H1 (cell line): ENCODE measurements around the gene KLHL2. TPM values are rescaled to one million over a fixed set of nuclear protein-coding genes. Genes with fewer than 3 reads are reported as not detected.
"Not testable (repeated sequence)": the region's sequence is repeated elsewhere in the genome, so short reads cannot be mapped to it uniquely, and the experiment has no call there.

Experiments used
- CTCF ChIA-PET: fragments of 300-600 bp; sonication (Branson Sonifier 250); formaldehyde crosslinking; loops from one replicate; lab custom pipeline; 2021; ENCODE audit not compliant: partially characterized antibody; lab: Charles Lee
- POLR2A ChIA-PET: fragments of 300-600 bp; sonication (Branson Sonifier 250); formaldehyde crosslinking; loops from one replicate; lab custom pipeline; 2021; ENCODE audit warnings: inconsistent platforms; ENCODE audit not compliant: partially characterized antibody; lab: Charles Lee
- DNase-seq, 2 experiments: peaks; one replicate each; pipeline versions ENCODE4 v3.0.0 to v3.0.0-alpha.2; 2010 to 2022; ENCODE audit warnings: low spot score in 2 of 2, low read depth in 1 of 2, mixed read lengths in 1 of 2
- FAIRE-seq: peaks from 2 replicates; lab custom pipeline; 2011; peaks lifted over from hg19 to GRCh38; lab: Jason Lieb, UNC
- H2AFZ ChIP-seq: 2 replicates; pipeline ENCODE4 v1.8.1; 2012; ENCODE audit warnings: low read length, inconsistent platforms
- H2AK5ac ChIP-seq: 2 replicates; pipeline ENCODE4 v1.6.1; 2013; ENCODE audit warnings: low read depth, low read length
- H2BK120ac ChIP-seq: replicated peaks from 2 replicates; pipeline ENCODE3; 2013; ENCODE audit warnings: low read depth, low read length, inconsistent platforms
- H2BK12ac ChIP-seq: 2 replicates; pipeline ENCODE4 v1.6.1; 2013; ENCODE audit warnings: low read depth, low read length
- H2BK15ac ChIP-seq: 2 replicates; pipeline ENCODE4 v1.6.1; 2013; ENCODE audit warnings: low read length
- H2BK20ac ChIP-seq: 2 replicates; pipeline ENCODE4 v1.6.1; 2013; ENCODE audit warnings: low read length
- H2BK5ac ChIP-seq: 2 replicates; pipeline ENCODE4 v1.6.1; 2013; ENCODE audit warnings: low read depth, low read length
- H3K14ac ChIP-seq: 2 replicates; pipeline ENCODE4 v1.6.1; 2013; ENCODE audit warnings: inconsistent platforms; ENCODE audit not compliant: insufficient read length
- H3K18ac ChIP-seq: 2 replicates; pipeline ENCODE4 v1.6.1; 2013; ENCODE audit warnings: low read length; ENCODE audit errors: extremely low read depth
- H3K23ac ChIP-seq: 2 replicates; pipeline ENCODE4 v1.6.1; 2013; ENCODE audit warnings: inconsistent platforms; ENCODE audit not compliant: insufficient read length
- H3K23me2 ChIP-seq: 2 replicates; pipeline ENCODE4 v1.6.1; 2013; ENCODE audit warnings: low read depth, low read length
- H3K27ac ChIP-seq: 2 replicates; pipeline ENCODE4 v1.6.1; 2011; ENCODE audit warnings: low read depth, low read length, inconsistent platforms
- H3K27me3 ChIP-seq, 4 experiments: replicated peaks in 1 of 4; 1 replicate in 1 of 4; 2 replicates in 3 of 4; pipeline versions ENCODE4 v1.6.1 to v1.8.1; 2011 to 2013; ENCODE audit warnings: low read length in 3 of 4, mild to moderate bottlenecking in 3 of 4, inconsistent platforms in 2 of 4, mixed read lengths in 2 of 4, moderate library complexity in 1 of 4; ENCODE audit not compliant: control insufficient read depth in 3 of 4, insufficient read depth in 3 of 4; ENCODE audit errors: extremely low read depth in 1 of 4
- H3K36me3 ChIP-seq, 4 experiments: 2 replicates each; pipeline versions ENCODE4 v1.6.1 to v1.8.1; 2011 to 2013; ENCODE audit warnings: mild to moderate bottlenecking in 4 of 4, low read length in 3 of 4, moderate library complexity in 2 of 4, control low read depth in 1 of 4, inconsistent platforms in 1 of 4; ENCODE audit not compliant: insufficient read depth in 4 of 4, control insufficient read depth in 2 of 4
- H3K4ac ChIP-seq: replicated peaks from 2 replicates; pipeline ENCODE3; 2013; ENCODE audit warnings: low read length, low read depth, mixed read lengths, inconsistent platforms; ENCODE audit not compliant: insufficient read length
- H3K4me1 ChIP-seq, 4 experiments: replicated peaks in 1 of 4; 1 replicate in 1 of 4; 2 replicates in 3 of 4; pipeline versions ENCODE4 v1.6.1 to v1.8.1; 2011 to 2013; ENCODE audit warnings: low read length in 3 of 4, inconsistent platforms in 2 of 4, mixed read lengths in 1 of 4; ENCODE audit not compliant: insufficient read depth in 4 of 4, control insufficient read depth in 3 of 4
- H3K4me2 ChIP-seq, 2 experiments: 2 replicates each; pipeline versions ENCODE4 v1.6.1 to v1.8.1; 2011 to 2013; ENCODE audit warnings: low read depth in 2 of 2, low read length in 2 of 2, control low read depth in 1 of 2, inconsistent platforms in 1 of 2, mild to moderate bottlenecking in 1 of 2; ENCODE audit not compliant: insufficient read depth in 1 of 2
- H3K4me3 ChIP-seq, 4 experiments: fragments of 200-600, 300-600 bp in 1 of 4; sonication (generic), shearing (Covaris generic), sonication (Bioruptor Twin) in 1 of 4; 2 replicates each; pipeline versions ENCODE4 v1.5.1 to v1.8.1; 2011 to 2016; ENCODE audit warnings: low read length in 4 of 4, low read depth in 3 of 4, control low read depth in 2 of 4, inconsistent platforms in 2 of 4, mild to moderate bottlenecking in 2 of 4, mixed read lengths in 1 of 4, moderate library complexity in 1 of 4; ENCODE audit not compliant: insufficient read depth in 2 of 4; ENCODE audit errors: extremely low read depth in 1 of 4
- H3K56ac ChIP-seq: replicated peaks from 2 replicates; pipeline ENCODE3; 2013; ENCODE audit warnings: low read depth, mild to moderate bottlenecking, mixed read lengths, low read length, inconsistent platforms; ENCODE audit not compliant: insufficient read length
- H3K79me1 ChIP-seq: 2 replicates; pipeline ENCODE4 v1.6.1; 2013; ENCODE audit warnings: low read depth, low read length, control low read depth
- H3K79me2 ChIP-seq, 2 experiments: 2 replicates each; pipeline versions ENCODE4 v1.6.1 to v1.8.1; 2012 to 2013; ENCODE audit warnings: low read length in 2 of 2, mild to moderate bottlenecking in 2 of 2, inconsistent platforms in 1 of 2; ENCODE audit not compliant: insufficient read depth in 2 of 2, control insufficient read depth in 1 of 2
- H3K9ac ChIP-seq, 4 experiments: replicated peaks in 1 of 4; 1 replicate in 1 of 4; 2 replicates in 3 of 4; pipeline versions ENCODE4 v1.6.1 to v1.8.1; 2011 to 2013; ENCODE audit warnings: low read depth in 3 of 4, low read length in 3 of 4, control low read depth in 2 of 4, mild to moderate bottlenecking in 2 of 4, moderate library complexity in 2 of 4, inconsistent platforms in 1 of 4; ENCODE audit errors: extremely low read depth in 1 of 4
- H3K9me3 ChIP-seq, 2 experiments: 2 replicates each; pipeline versions ENCODE4 v1.6.1 to v1.8.1; 2012 to 2013; ENCODE audit warnings: mild to moderate bottlenecking in 2 of 2, moderate library complexity in 2 of 2, control low read depth in 1 of 2, inconsistent platforms in 1 of 2, low read depth in 1 of 2, low read length in 1 of 2, mixed read lengths in 1 of 2; ENCODE audit not compliant: insufficient read depth in 2 of 2
- H4K20me1 ChIP-seq, 2 experiments: replicated peaks in 1 of 2; 2 replicates each; pipeline versions ENCODE3 to v1.8.1; 2011 to 2013; ENCODE audit warnings: inconsistent platforms in 2 of 2, low read length in 2 of 2, mild to moderate bottlenecking in 1 of 2; ENCODE audit not compliant: insufficient read depth in 2 of 2, control insufficient read depth in 1 of 2
- H4K5ac ChIP-seq: 2 replicates; pipeline ENCODE4 v1.6.1; 2013; ENCODE audit warnings: low read length, low read depth, mixed read lengths, inconsistent platforms; ENCODE audit not compliant: insufficient read length
- H4K8ac ChIP-seq: 2 replicates; pipeline ENCODE4 v1.8.0; 2013; ENCODE audit warnings: mild to moderate bottlenecking, moderate library complexity, low read length, inconsistent platforms; ENCODE audit not compliant: insufficient read depth; ENCODE audit errors: extremely low read depth
- H4K91ac ChIP-seq: replicated peaks from 2 replicates; pipeline ENCODE3; 2013; ENCODE audit warnings: low read length, mixed read lengths, inconsistent platforms; ENCODE audit not compliant: insufficient read length
- WGBS, 2 experiments: shearing (Covaris generic) in 1 of 2; methylation state at CpG; one replicate each; pipeline versions ENCODE4 v1.1.6 to v1.1.7; 2013 to 2015; ENCODE audit warnings: low lambda C conversion rate in 2 of 2, mixed read lengths in 2 of 2, inconsistent platforms in 1 of 2, low coverage in 1 of 2, missing lambda C conversion rate in 1 of 2; ENCODE audit not compliant: insufficient replicate concordance in 2 of 2, insufficient coverage in 1 of 2, insufficient read length in 1 of 2; ENCODE audit errors: extremely low coverage in 1 of 2, missing lambda C conversion rate in 1 of 2; 5-methylcytosine and 5-hydroxymethylcytosine counted together
- polyA plus RNA-seq, 7 experiments: library from polyadenylated mRNA; depleted of rRNA in 3 of 7; stranded (reverse) in 5 of 7; unstranded in 2 of 7; fragments of >200 nt in 5 of 7; fragments of 200-250 nt in 2 of 7; gene quantifications; 1 replicate in 5 of 7; 2 replicates in 1 of 7; 4 replicates in 1 of 7; pipeline versions ENCODE4 v1.2.1 to v1.2.3, GENCODE V29; 2011 to 2013; ENCODE audit warnings: missing spikeins in 2 of 7, mixed read lengths in 2 of 7
- total RNA-seq: library from RNA; stranded (reverse); fragmentation: NEBNext Ultra II Directional; extraction: Animal tissue kit (Norgen Biotek cat#: 25700); gene quantifications from 2 replicates; pipeline ENCODE4 v1.2.1, GENCODE V29; 2021

KLHL2 gene
- total and polyA plus RNA-seq, 2 of the 8 experiments (the other 6 are each of a cell fraction or from before 2014, with no cell fraction given) = 5.2 to 12.0 TPM

DNA sequence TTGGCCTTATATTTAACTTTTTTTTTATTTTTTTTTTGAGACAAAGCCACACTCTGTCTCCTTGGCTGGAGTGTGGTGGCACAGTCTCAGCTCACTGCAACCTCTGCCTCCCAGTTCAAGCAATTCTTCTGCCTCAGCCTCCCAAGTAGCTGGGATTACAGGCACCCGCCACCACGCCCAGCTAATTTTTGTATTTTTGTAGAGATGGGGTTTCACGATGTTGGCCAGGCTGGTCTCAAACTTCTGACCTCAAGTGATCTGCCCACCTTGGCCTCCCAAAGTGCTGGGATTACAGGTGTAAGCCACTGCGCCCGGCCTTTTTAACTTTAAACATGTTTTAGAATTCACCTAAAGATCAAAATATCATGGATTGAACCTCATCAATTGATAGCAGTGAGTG lies 135.0 kb downstream of the KLHL2 start:
- H3K4me1 ChIP-seq, H3K27ac ChIP-seq, H3K9ac ChIP-seq, H4K5ac ChIP-seq, H4K91ac ChIP-seq, H3K14ac ChIP-seq, H3K23ac ChIP-seq, H3K27me3 ChIP-seq, H3K9me3 ChIP-seq, H4K20me1 ChIP-seq, H3K4me2 ChIP-seq, H2BK120ac ChIP-seq, FAIRE-seq, H2BK5ac ChIP-seq, H2BK20ac ChIP-seq, H2AK5ac ChIP-seq, H2AFZ ChIP-seq, H3K4ac ChIP-seq, H4K8ac ChIP-seq, H3K79me1 ChIP-seq, H2BK15ac ChIP-seq, H3K79me2 ChIP-seq, H3K56ac ChIP-seq, H3K4me3 ChIP-seq, H2BK12ac ChIP-seq, H3K23me2 ChIP-seq, H3K18ac ChIP-seq, DNase-seq: not testable (repeated sequence)
- POLR2A ChIA-PET = interaction anchor here (1.2 to 1.6 kb wide), 3 partner anchors 15 to 229 kb away, joined by 3 to 8 read pairs (median 4); partner anchors contain the start of gene MSMO1
- CTCF ChIA-PET = interaction anchor here (1.0 to 14.3 kb wide), 9 partner anchors 9 to 229 kb away, joined by 3 to 235 read pairs (median 14); partner anchors contain the start of gene TMEM192
- H3K36me3 ChIP-seq = peaks cover 3 to 58% (median 35%) of the 10 kb centered on the region in 4 experiments
- 95% methylated on average over 5 of the region's 5 CpGs; no CpG with 5 or more reads in 1 of the 2 experiments for WGBS, 2 experiments
